A673 (cell line): ENCODE data around the gene RXRB.

Source experiments
- CTCF ChIP-seq: fragments of 300-800, 200-600 bp; sonication (generic); conservative IDR thresholded peaks from 2 replicates; pipeline ENCODE4 v1.5.1; 2017; ENCODE audit warnings: low read depth, mild to moderate bottlenecking, antibody characterized with exemption, low read length, moderate library complexity, mixed read lengths
- EZH2 ChIP-seq: fragments of 200-600 bp; sonication (generic); IDR thresholded peaks from 2 replicates; pipeline ENCODE4 v1.6.1; 2017; ENCODE audit warnings: borderline replicate concordance, low read depth, mild to moderate bottlenecking, mixed read lengths, antibody characterized with exemption, low read length; ENCODE audit not compliant: poor library complexity, severe bottlenecking

GRCh38 chr6:33201147-33201545 is 681 bp upstream of the RXRB start:
- TF ChIP-seq EZH2 (no peak), CTCF (no peak)
